Measurements from ENCODE around the gene FAT1. TPM values are rescaled to one million over a fixed set of nuclear protein-coding genes. Genes with fewer than 3 reads are reported as not detected.

The FAT1 gene
- total RNA-seq, 4 donors from 2014 or later = 21.0 to 109 (median 76.4) TPM

GRCh38 chr4:186689476-186689875, 34.2 kb downstream of the FAT1 start:
- intact Hi-C loops (cut with DNase I) = no loop called here
- Histone ChIP-seq H3K9me3 (no peaks in the 10 kb centered on the region), H3K27ac (peak overlapping the region in 2 of 4 donors; percentile 9 to 11), H3K4me1 (peaks cover 6 to 11% (median 11%) of the 10 kb centered on the region in 3 donors), H3K36me3 (no peaks in the 10 kb centered on the region), H3K4me3 (no peak overlapping the region), H3K27me3 (no peaks in the 10 kb centered on the region)
- DNase-seq = no peak
- 88 to 89% methylated on average over 7 of the region's 7 CpGs for WGBS, 2 donors
- TF ChIP-seq POLR2A (IDR thresholded peaks at IDR 0.05) (no peak), CTCF (IDR thresholded peaks at IDR 0.05) (no peak)

- Histone ChIP-seq H3K27ac (no peak overlapping the region), H3K9me3 (no peaks in the 10 kb centered on the region)
- no peak for TF ChIP-seq CTCF (IDR thresholded peaks at IDR 0.05)
- TF ChIP-seq POLR2A (IDR thresholded peaks at IDR 0.05) = no peak
These were observed 35.3 kb downstream of the FAT1 start for GRCh38 chr4:186688150-186688943.

GRCh38 chr4:186687265-186687664, 36.4 kb downstream of the FAT1 start:
- H3K27me3 ChIP-seq = no peaks in the 10 kb centered on the region
- DNase-seq = no peak
- H3K4me1 ChIP-seq = no peaks in the 10 kb centered on the region
- no peak overlapping the region for H3K4me3 ChIP-seq
- WGBS, 2 donors = 81 to 89% methylated on average over 3 of the region's 3 CpGs
- H3K9me3 ChIP-seq = no peaks in the 10 kb centered on the region
- H3K27ac ChIP-seq = no peak overlapping the region
- intact Hi-C loops (cut with DNase I) = no loop called here
- H3K36me3 ChIP-seq = no peaks in the 10 kb centered on the region
- TF ChIP-seq CTCF (IDR thresholded peaks at IDR 0.05) = no peak
- TF ChIP-seq POLR2A (IDR thresholded peaks at IDR 0.05) = no peak

More at GRCh38 chr4:186688150-186688943, 35.3 kb downstream of the FAT1 start:
- no peaks in the 10 kb centered on the region for H3K27me3 ChIP-seq
- intact Hi-C loops (cut with DNase I) = no loop called here
- H3K36me3 ChIP-seq = no peaks in the 10 kb centered on the region
- 72 to 74% methylated on average over 11 to 12 of the region's 12 CpGs for WGBS, 2 donors
- no peak overlapping the region for H3K4me3 ChIP-seq
- peaks cover 3 to 7% (median 6%) of the 10 kb centered on the region in 3 donors for H3K4me1 ChIP-seq
- DNase-seq = no peak

- no peaks in the 10 kb centered on the region for H3K4me1 ChIP-seq
These were observed 37.9 kb downstream of the FAT1 start for GRCh38 chr4:186685767-186686183.

More at GRCh38 chr4:186685767-186686183, 37.9 kb downstream of the FAT1 start:
- TF ChIP-seq CTCF (IDR thresholded peaks at IDR 0.05) (no peak), POLR2A (IDR thresholded peaks at IDR 0.05) (no peak)
- Histone ChIP-seq H3K4me3 (no peak overlapping the region), H3K27ac (peak overlapping the region in 3 of 4 donors; percentile 1 to 35 (median 31)), H3K36me3 (no peaks in the 10 kb centered on the region), H3K27me3 (no peaks in the 10 kb centered on the region), H3K9me3 (no peaks in the 10 kb centered on the region)
- intact Hi-C loops (cut with DNase I) = no loop called here
- DNase-seq = no peak
- WGBS, 2 donors = 31 to 58% methylated on average over 2 of the region's 2 CpGs

Data from esophagus squamous epithelium (tissue), 5 donors.